ENCODE results near the gene ACADL.

GRCh38 chr2:210170446-210171303, 54.6 kb downstream of the ACADL start:
- no peak for TF ChIP-seq CTCF (IDR thresholded peaks at IDR 0.05; ENCODE audit: poor library complexity, severe bottlenecking)
- no peak for TF ChIP-seq RAD21 (conservative IDR thresholded peaks at IDR 0.05)
- TF ChIP-seq POLR2AphosphoS5 (IDR thresholded peaks at IDR 0.05): peak; percentile 84
- TF ChIP-seq MXI1 (conservative IDR thresholded peaks at IDR 0.05; ENCODE audit: poor library complexity, severe bottlenecking): no peak
